ENCODE data around the gene OR2W1. TPM values are rescaled to one million over a fixed set of nuclear protein-coding genes. Genes with fewer than 3 reads are reported as not detected.

The OR2W1 gene
- total RNA-seq, 1 donor from 2014 or later: not detected

GRCh38 chr6:28995093-28995650, 49.8 kb downstream of the OR2W1 start:
- TF ChIP-seq CTCF (IDR thresholded peaks at IDR 0.05): no peak
- no peaks in the 10 kb centered on the region for H3K27me3 ChIP-seq
- no peaks in the 10 kb centered on the region for H3K36me3 ChIP-seq
- H3K4me3 ChIP-seq: no peak overlapping the region
- no peaks in the 10 kb centered on the region for H3K9me3 ChIP-seq
- DNase-seq (ENCODE audit: low spot score in 2 of 2): no peak
- no peak overlapping the region for H3K27ac ChIP-seq
- intact Hi-C loops (cut with DNase I): no loop called here
- H3K4me1 ChIP-seq: no peaks in the 10 kb centered on the region

Other genes with a start within 250 kb of the OR2W1 start
- gene TRIM27, start 121.2 kb downstream of the OR2W1 start, total RNA-seq: 167 TPM
- not detected for gene ZNF311, start 39.9 kb downstream of the OR2W1 start, total RNA-seq
- not detected for gene OR2B3, start 42.1 kb upstream of the OR2W1 start, total RNA-seq
- gene OR2J1, start 54.3 kb upstream of the OR2W1 start, total RNA-seq: not detected
- gene OR2J3, start 62.9 kb upstream of the OR2W1 start, total RNA-seq: not detected
- gene OR2J2, start 125.7 kb upstream of the OR2W1 start, total RNA-seq: not detected

Measured in ascending aorta (tissue), 2 donors.